Tibial nerve (tissue), 4 donors: ENCODE measurements around the gene EPC2. TPM values are rescaled to one million over a fixed set of nuclear protein-coding genes. Genes with fewer than 3 reads are reported as not detected.
"Not testable (repeated sequence)": the region's sequence is repeated elsewhere in the genome, so short reads cannot be mapped to it uniquely, and the experiment has no call there.

ENCODE experiments used
- DNase-seq, 2 donors: peaks; one replicate each; pipeline ENCODE4 v3.0.0-alpha.2; 2019; ENCODE audit warnings: low spot score in 2 of 2
- H3K27ac ChIP-seq, 4 donors: fragments of 200-600 bp; sonication (generic) in 3 of 4; one replicate each; pipeline ENCODE4 v1.5.1; 2017 to 2019; ENCODE audit warnings: mild to moderate bottlenecking in 1 of 4
- H3K27me3 ChIP-seq, 2 donors: fragments of 200-600 bp; sonication (generic) in 1 of 2; one replicate each; pipeline versions ENCODE4 v1.5.1 to v1.6.0; 2017 to 2019
- H3K36me3 ChIP-seq, 3 donors: fragments of 200-600 bp; sonication (generic); one replicate each; pipeline ENCODE4 v1.5.1; 2018 to 2019
- H3K4me1 ChIP-seq, 4 donors: fragments of 200-600 bp; sonication (generic) in 3 of 4; one replicate each; pipeline ENCODE4 v1.5.1; 2017 to 2019
- H3K4me3 ChIP-seq, 4 donors: fragments of 200-600 bp; sonication (generic) in 3 of 4; one replicate each; pipeline ENCODE4 v1.5.1; 2017 to 2019; ENCODE audit warnings: mild to moderate bottlenecking in 1 of 4, moderate library complexity in 1 of 4
- H3K9me3 ChIP-seq, 4 donors: fragments of 200-600 bp; sonication (generic) in 3 of 4; one replicate each; pipeline ENCODE4 v1.5.1; 2017 to 2019
- CTCF ChIP-seq, 5 experiments: fragments of 200-600 bp in 3 of 5; fragments of 450-650 bp in 2 of 5; sonication (generic) in 3 of 5; IDR thresholded peaks; one replicate each; pipeline ENCODE4 v1.5.1; 2016 to 2019; ENCODE audit warnings: antibody characterized with exemption in 5 of 5, mild to moderate bottlenecking in 3 of 5, moderate library complexity in 2 of 5
- EP300 ChIP-seq, 2 donors: sonication (generic); formaldehyde crosslinking; IDR thresholded peaks; one replicate each; pipeline ENCODE4 v1.6.1; 2017; ENCODE audit warnings: antibody characterized with exemption in 2 of 2, mild to moderate bottlenecking in 1 of 2
- POLR2A ChIP-seq, 2 donors: fragments of 450-650 bp; IDR thresholded peaks; one replicate each; pipeline ENCODE4 v1.6.1; 2017; ENCODE audit warnings: antibody characterized with exemption in 2 of 2, mild to moderate bottlenecking in 2 of 2, moderate library complexity in 2 of 2
- WGBS, 2 donors: methylation state at CpG; one replicate each; pipeline ENCODE4 v1.1.5; 2018; 5-methylcytosine and 5-hydroxymethylcytosine counted together
- total RNA-seq, 4 donors: library from RNA; depleted of rRNA; stranded (reverse); fragments of >200 nt; gene quantifications; one replicate each; pipeline ENCODE4 v1.1.0, GENCODE V29; 2016

Gene EPC2
- total RNA-seq, 4 donors from 2014 or later: 23.4 to 26.5 (median 25.3) TPM

- Histone ChIP-seq H3K36me3 (no peaks in the 10 kb centered on the region), H3K27me3 (no peaks in the 10 kb centered on the region), H3K4me1 (peaks cover 0 to 62% (median 12%) of the 10 kb centered on the region in 4 donors), H3K9me3 (no peaks in the 10 kb centered on the region), H3K27ac (peak overlapping the region; percentile 99 to 100 (median 100)), H3K4me3 (peak overlapping the region; percentile 52 to 99 (median 80))
- DNase-seq: peak in 1 of 2 donors; percentile 41
- WGBS, 2 donors: 0 to 1% methylated on average over 42 to 46 of the region's 47 CpGs
- TF ChIP-seq CTCF (IDR thresholded peaks at IDR 0.05): no peak
- TF ChIP-seq EP300 (IDR thresholded peaks at IDR 0.05): no peak
- TF ChIP-seq POLR2A (IDR thresholded peaks at IDR 0.05): no peak
Observed at GRCh38 chr2:148645539-148646230, 1.1 kb downstream of the EPC2 start.

GRCh38 chr2:148646231-148646559 is 1.6 kb downstream of the EPC2 start:
- Histone ChIP-seq H3K27me3 (no peaks in the 10 kb centered on the region), H3K4me3 (peak overlapping the region; percentile 52 to 99 (median 80)), H3K9me3 (no peaks in the 10 kb centered on the region), H3K4me1 (peaks cover 0 to 62% (median 12%) of the 10 kb centered on the region in 4 donors), H3K36me3 (no peaks in the 10 kb centered on the region), H3K27ac (peak overlapping the region; percentile 99 to 100 (median 100))
- TF ChIP-seq CTCF (IDR thresholded peaks at IDR 0.05) (no peak), EP300 (IDR thresholded peaks at IDR 0.05) (no peak), POLR2A (IDR thresholded peaks at IDR 0.05) (no peak)
- DNase-seq: no peak
- 24 to 27% methylated on average over 4 of the region's 4 CpGs for WGBS, 2 donors

- not testable (repeated sequence) for H3K36me3 ChIP-seq, H3K27me3 ChIP-seq, DNase-seq, H3K27ac ChIP-seq, H3K9me3 ChIP-seq, H3K4me3 ChIP-seq
- H3K4me1 ChIP-seq: peaks cover 0 to 60% (median 19%) of the 10 kb centered on the region in 4 donors
- WGBS, 2 donors: 95 to 97% methylated on average over 12 of the region's 12 CpGs
Observed at GRCh38 chr2:148647711-148648110, 3.2 kb downstream of the EPC2 start.

GRCh38 chr2:148649936-148650335 is 5.4 kb downstream of the EPC2 start:
- H3K4me1 ChIP-seq: peaks cover 0 to 68% (median 30%) of the 10 kb centered on the region in 4 donors
- TF ChIP-seq CTCF (IDR thresholded peaks at IDR 0.05): no peak
- no peak for TF ChIP-seq POLR2A (IDR thresholded peaks at IDR 0.05)
- TF ChIP-seq EP300 (IDR thresholded peaks at IDR 0.05): no peak

GRCh38 chr2:148650881-148651280 is 6.3 kb downstream of the EPC2 start:
- no peak overlapping the region for H3K4me3 ChIP-seq
- no peaks in the 10 kb centered on the region for H3K27me3 ChIP-seq
- no peak for DNase-seq
- WGBS, 2 donors: 83 to 91% methylated on average over 2 of the region's 2 CpGs
- H3K9me3 ChIP-seq: no peaks in the 10 kb centered on the region
- no peak for TF ChIP-seq EP300 (IDR thresholded peaks at IDR 0.05)
- TF ChIP-seq POLR2A (IDR thresholded peaks at IDR 0.05): no peak
- TF ChIP-seq CTCF (IDR thresholded peaks at IDR 0.05): no peak
- H3K4me1 ChIP-seq: peaks cover 0 to 75% (median 38%) of the 10 kb centered on the region in 4 donors
- H3K36me3 ChIP-seq: no peaks in the 10 kb centered on the region
- H3K27ac ChIP-seq: no peak overlapping the region

More at GRCh38 chr2:148649936-148650335, 5.4 kb downstream of the EPC2 start:
- H3K27me3 ChIP-seq: no peaks in the 10 kb centered on the region
- no peak overlapping the region for H3K4me3 ChIP-seq
- no peak for DNase-seq
- H3K9me3 ChIP-seq: no peaks in the 10 kb centered on the region
- H3K36me3 ChIP-seq: no peaks in the 10 kb centered on the region
- H3K27ac ChIP-seq: no peak overlapping the region
